Renal cortical epithelial cell (primary cell): Measurements from ENCODE around the gene ZNF335. TPM values are rescaled to one million over a fixed set of nuclear protein-coding genes. Genes with fewer than 3 reads are reported as not detected.

Source experiments
- DNase-seq: peaks from one replicate; pipeline ENCODE4 v3.0.0-alpha.2; 2011; ENCODE audit warnings: low read depth
- total RNA-seq: library from RNA; depleted of rRNA; stranded (reverse); fragments of >200 nt; gene quantifications from 2 replicates; pipeline ENCODE4 v1.2.3, GENCODE V29; 2014

ZNF335 gene, protein sequence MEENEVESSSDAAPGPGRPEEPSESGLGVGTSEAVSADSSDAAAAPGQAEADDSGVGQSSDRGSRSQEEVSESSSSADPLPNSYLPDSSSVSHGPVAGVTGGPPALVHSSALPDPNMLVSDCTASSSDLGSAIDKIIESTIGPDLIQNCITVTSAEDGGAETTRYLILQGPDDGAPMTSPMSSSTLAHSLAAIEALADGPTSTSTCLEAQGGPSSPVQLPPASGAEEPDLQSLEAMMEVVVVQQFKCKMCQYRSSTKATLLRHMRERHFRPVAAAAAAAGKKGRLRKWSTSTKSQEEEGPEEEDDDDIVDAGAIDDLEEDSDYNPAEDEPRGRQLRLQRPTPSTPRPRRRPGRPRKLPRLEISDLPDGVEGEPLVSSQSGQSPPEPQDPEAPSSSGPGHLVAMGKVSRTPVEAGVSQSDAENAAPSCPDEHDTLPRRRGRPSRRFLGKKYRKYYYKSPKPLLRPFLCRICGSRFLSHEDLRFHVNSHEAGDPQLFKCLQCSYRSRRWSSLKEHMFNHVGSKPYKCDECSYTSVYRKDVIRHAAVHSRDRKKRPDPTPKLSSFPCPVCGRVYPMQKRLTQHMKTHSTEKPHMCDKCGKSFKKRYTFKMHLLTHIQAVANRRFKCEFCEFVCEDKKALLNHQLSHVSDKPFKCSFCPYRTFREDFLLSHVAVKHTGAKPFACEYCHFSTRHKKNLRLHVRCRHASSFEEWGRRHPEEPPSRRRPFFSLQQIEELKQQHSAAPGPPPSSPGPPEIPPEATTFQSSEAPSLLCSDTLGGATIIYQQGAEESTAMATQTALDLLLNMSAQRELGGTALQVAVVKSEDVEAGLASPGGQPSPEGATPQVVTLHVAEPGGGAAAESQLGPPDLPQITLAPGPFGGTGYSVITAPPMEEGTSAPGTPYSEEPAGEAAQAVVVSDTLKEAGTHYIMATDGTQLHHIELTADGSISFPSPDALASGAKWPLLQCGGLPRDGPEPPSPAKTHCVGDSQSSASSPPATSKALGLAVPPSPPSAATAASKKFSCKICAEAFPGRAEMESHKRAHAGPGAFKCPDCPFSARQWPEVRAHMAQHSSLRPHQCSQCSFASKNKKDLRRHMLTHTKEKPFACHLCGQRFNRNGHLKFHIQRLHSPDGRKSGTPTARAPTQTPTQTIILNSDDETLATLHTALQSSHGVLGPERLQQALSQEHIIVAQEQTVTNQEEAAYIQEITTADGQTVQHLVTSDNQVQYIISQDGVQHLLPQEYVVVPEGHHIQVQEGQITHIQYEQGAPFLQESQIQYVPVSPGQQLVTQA (N-terminal part only)
- 11.1 and 16.1 TPM in 2 replicates for total RNA-seq

- peak; percentile 75 for DNase-seq
Observed at GRCh38 chr20:45971675-45972499, at the start of gene ZNF335. TSS of gene ZNF335 (minus strand) at chr20:45972203. CDS start at chr20:45971410, 793 bp downstream.

GRCh38 chr20:46020555-46020954, 48.6 kb upstream of the ZNF335 start:
- no peak for DNase-seq

DNA sequence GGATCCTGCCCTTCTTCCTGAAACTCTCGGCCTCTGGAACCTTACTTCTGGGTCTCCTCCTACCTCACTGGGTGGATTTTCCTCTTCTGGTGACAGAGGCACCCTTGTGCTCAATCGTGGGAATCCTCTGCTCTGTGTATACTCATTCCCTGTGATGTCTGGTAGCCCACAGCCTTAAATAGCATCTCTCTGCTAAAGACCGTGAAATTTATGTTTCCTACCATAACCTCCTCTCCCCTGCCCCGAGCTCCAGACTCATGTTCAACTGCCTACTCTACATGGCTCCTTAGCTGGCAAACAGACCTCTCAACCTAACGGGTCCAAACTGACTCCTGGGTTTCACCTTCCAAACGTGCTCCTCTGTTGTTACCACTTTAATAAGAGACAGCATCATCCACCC, 46.6 kb upstream of the ZNF335 start:
- no peak for DNase-seq

DNA sequence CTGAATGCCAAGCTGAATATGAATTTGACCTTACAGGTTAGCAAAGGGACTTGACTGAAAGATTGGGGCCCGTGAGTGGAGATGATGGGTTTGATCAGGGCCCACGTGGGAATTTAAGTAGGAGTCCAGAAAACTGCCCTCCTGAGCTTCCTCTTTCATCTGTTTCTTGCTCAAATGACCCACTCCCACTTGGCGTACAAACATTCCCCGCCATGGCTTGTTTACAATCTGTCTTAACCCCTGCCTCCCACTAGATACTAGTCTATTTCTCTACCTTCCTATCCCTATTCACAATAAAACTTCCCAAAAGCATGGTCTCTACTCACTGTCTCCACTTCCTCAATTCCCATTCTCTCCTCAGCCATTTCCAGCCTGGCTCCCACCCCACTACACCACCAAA, 46.1 kb upstream of the ZNF335 start:
- no peak for DNase-seq

DNA sequence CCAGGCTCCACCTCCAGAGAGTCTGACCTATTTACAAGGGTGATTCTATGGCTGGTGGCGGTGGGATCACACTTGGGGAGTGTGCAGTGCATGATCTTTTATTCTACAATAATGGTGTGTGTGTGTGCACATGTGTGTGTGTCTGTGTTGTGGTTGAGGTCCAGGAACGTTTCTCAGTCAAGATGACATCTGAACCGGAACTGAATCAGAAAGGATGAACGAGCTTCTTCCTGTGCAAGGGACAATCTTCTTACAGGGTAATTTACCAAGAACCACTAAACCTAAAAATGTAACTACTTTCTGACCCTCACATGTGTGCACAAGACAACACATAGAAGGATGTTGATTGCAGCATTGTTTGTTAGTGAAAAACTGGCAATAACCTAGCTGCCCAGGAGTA, 45.3 kb upstream of the ZNF335 start:
- no peak for DNase-seq

DNA sequence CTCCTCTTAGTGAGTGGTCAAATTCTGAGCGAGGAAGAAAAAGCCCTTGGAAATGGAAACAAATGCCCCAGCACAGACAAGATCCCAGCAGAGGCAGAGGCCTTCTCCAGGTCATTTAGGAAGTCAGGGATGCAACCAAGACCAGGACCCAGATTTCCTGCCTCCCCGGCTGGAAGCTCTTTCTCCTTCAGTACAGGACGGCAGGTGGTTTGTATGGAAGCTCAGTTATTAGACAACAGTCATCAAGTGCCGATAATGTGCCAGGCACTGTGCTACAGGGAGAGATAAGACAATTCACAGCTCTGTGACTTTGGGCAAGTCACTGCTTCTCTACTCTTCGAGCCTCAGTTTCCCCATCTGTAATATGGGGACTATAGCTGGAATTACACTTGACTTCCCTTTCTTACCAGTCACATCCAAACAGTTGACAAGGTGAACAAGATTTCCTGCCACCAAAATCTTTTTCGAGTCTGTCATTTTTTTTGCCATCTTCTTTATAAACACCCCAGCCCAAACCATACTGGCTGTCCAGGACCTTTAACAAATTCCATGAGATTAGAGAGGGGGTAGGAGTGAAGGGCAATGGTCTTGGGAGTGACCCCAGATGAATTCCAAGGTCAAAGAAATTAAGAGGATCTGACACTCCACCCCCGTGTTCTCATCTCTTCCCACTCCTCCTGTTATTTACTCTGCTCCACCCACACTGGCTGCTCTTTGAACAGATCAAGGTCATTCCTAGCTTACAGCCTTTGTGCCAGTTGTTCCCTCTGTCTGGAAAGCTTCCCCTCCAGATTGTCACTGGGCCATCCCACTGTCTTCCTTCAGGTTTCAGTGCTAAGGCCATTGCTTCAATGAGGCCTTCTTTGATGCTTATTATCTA, 42.8 kb upstream of the ZNF335 start:
- DNase-seq = no peak

- peak; percentile 21 for DNase-seq
Observed at GRCh38 chr20:46013829-46014516, 42.0 kb upstream of the ZNF335 start.

DNA sequence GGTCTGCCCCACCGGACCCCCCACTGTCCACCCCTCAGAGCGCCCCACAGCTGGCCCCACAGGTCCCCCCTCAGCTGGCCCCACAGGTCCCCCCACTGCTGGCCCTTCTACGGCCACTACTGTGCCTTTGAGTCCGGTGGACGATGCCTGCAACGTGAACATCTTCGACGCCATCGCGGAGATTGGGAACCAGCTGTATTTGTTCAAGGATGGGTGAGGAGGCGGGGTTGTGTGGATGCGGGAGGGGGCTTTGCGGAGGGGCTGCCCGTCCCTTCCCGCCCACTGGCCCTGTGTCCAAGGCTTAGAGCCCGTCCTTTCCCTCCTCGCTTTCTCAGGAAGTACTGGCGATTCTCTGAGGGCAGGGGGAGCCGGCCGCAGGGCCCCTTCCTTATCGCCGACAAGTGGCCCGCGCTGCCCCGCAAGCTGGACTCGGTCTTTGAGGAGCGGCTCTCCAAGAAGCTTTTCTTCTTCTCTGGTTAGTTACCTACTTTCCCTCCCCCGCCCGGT, 41.4 kb upstream of the ZNF335 start:
- DNase-seq = no peak

DNA sequence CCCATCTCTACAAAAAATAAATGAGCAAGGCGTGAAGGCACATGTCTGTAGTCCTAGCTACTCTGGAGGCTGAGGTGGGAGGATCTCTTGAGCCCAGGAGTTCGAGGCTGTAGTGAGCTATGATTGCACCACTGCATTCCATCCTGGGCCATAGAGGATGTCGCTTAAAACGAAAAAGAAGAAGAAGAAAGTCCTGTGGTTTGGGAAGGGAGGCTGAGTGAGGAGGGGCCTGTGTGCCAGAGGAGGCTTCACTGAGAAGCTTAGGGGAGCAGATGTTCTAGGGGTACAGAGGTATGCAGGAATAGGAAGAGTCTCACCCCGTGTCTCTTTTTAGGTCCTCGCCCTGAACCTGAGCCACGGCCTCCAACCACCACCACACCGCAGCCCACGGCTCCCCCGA, 40.9 kb upstream of the ZNF335 start:
- no peak for DNase-seq

DNA sequence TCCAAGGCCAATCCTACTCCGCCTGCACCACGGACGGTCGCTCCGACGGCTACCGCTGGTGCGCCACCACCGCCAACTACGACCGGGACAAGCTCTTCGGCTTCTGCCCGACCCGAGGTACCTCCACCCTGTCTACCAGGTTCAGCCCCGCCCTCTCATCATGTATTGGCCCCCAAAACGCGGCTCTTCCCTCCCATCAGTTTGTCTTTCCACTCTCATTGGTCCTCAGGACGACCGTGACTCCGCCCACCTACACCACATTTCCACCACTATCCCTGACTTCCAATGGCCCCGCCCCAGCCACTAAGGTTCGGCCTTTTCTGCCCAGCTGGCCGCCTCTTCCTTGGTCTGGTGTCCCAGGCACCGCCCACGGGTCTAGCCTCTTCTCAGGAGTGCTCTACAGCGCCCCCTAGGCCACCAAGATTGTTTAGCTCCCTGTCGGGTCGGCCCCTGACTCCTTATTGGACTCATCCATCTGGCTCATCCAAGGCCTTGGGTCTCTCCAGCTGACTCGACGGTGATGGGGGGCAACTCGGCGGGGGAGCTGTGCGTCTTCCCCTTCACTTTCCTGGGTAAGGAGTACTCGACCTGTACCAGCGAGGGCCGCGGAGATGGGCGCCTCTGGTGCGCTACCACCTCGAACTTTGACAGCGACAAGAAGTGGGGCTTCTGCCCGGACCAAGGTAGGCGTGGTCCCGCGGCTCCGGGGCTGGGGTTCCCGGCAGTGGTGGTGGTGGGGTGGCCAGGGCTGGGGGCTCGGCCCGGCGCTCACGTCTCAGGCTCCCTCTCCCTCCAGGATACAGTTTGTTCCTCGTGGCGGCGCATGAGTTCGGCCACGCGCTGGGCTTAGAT, 39.9 kb upstream of the ZNF335 start:
- peak; percentile 44 for DNase-seq

- DNase-seq = no peak
Observed at GRCh38 chr20:46010491-46011391, 38.7 kb upstream of the ZNF335 start.

DNA sequence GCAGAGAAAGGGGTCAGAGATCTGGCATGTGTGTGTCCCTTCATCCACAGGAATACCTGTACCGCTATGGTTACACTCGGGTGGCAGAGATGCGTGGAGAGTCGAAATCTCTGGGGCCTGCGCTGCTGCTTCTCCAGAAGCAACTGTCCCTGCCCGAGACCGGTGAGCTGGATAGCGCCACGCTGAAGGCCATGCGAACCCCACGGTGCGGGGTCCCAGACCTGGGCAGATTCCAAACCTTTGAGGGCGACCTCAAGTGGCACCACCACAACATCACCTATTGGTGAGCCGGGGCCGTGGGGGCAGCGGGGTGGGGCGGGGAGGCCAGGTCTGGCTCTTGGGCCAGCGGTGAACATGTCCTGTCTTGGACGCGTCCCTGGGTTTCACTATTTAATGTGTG, 37.8 kb upstream of the ZNF335 start:
- no peak for DNase-seq

DNA sequence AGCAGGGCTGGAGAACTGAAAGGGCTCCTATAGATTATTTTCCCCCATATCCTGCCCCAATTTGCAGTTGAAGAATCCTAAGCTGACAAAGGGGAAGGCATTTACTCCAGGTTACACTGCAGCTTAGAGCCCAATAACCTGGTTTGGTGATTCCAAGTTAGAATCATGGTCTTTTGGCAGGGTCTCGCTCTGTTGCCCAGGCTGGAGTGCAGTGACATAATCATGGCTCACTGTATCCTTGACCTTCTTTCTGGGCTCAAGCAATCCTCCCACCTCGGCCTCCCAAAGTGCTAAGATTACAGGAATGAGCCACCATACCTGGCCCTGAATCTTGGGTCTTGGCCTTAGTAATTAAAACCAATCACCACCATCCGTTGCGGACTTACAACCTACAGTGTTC, 35.7 kb upstream of the ZNF335 start:
- no peak for DNase-seq

DNA sequence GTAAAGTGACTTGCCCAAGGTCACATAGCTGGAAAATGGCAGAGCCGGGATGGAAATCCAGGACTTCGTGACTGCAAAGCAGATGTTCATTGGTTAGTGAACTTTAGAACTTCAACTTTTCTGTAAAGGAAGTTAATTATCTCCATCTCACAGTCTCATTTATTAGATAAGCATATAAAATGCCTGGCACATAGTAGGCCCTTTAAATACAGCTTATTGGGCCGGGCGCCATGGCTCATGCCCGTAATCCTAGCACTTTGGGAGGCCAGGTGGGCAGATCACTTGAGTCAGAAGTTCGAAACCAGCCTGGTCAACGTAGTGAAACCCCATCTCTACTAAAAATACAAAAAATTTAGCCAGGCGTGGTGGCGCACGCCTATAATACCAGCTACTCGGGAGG, 35.0 kb upstream of the ZNF335 start:
- no peak for DNase-seq

- DNase-seq = no peak
Observed at GRCh38 chr20:46006022-46006705, 34.2 kb upstream of the ZNF335 start.

DNA sequence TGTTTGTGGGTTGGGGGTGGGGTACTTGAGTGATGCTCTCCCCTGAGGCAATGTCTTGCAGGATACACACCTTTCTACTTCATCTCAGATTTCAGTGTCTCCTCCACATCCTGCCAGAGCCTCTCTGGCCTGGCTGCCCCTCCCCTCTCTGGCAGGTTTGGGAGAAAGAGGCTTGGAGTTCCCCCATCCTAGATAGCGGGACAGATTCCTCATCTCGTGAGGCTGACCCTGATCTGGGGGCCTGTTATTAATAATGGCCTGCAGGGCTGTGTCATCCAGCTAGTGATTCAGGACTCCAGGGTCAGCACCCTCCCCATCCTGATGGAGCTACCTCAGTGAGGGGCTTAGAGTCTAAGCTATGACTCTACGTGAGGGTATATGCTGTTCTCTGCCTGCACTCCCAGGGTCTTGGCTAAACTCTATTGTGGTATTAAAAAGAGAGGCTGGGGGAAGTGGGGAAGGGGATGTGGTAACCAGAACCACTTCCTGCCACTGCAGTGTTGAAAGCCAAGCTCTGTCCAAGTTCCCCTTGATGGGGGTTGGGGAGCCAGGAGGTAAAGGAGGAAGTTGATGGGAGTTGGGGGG, 33.0 kb upstream of the ZNF335 start:
- no peak for DNase-seq
